ENCODE measurements around the gene SLC26A1. TPM values are rescaled to one million over a fixed set of nuclear protein-coding genes. Genes with fewer than 3 reads are reported as not detected.

The SLC26A1 gene
- total RNA-seq, 4 donors from 2014 or later = 0.30 TPM; not detected in 3

GRCh38 chr4:1027915-1028238, 34.7 kb upstream of the SLC26A1 start:
- no peak for TF ChIP-seq EP300 (IDR thresholded peaks at IDR 0.05)
- no peak for TF ChIP-seq CTCF (IDR thresholded peaks at IDR 0.05)
- Histone ChIP-seq H3K36me3 (peaks cover 20% of the 10 kb centered on the region), H3K4me3 (no peak overlapping the region), H3K27me3 (peaks cover 33% of the 10 kb centered on the region), H3K4me1 (peaks cover 3% of the 10 kb centered on the region), H3K9me3 (no peaks in the 10 kb centered on the region), H3K27ac (no peak overlapping the region)
- no peak for DNase-seq (ENCODE audit: low spot score in 2 of 2)
- WGBS = no CpG with 5 or more reads among the region's 9 CpGs

- Histone ChIP-seq H3K9me3 (no peaks in the 10 kb centered on the region), H3K36me3 (peaks cover 20% of the 10 kb centered on the region), H3K27me3 (peaks cover 28% of the 10 kb centered on the region), H3K4me3 (no peak overlapping the region), H3K4me1 (peaks cover 3% of the 10 kb centered on the region), H3K27ac (no peak overlapping the region)
- TF ChIP-seq EP300 (IDR thresholded peaks at IDR 0.05) (no peak), CTCF (IDR thresholded peaks at IDR 0.05) (no peak), POLR2A (IDR thresholded peaks at IDR 0.05) (no peak), POLR2AphosphoS5 (IDR thresholded peaks at IDR 0.05) (no peak)
- no peak for DNase-seq (ENCODE audit: low spot score in 2 of 2)
- no CpG with 5 or more reads among the region's 26 CpGs for WGBS
Observed at GRCh38 chr4:1027219-1027914, 34.2 kb upstream of the SLC26A1 start.

- WGBS = 48% methylated on average over 17 of the region's 17 CpGs
- Histone ChIP-seq H3K27ac (no peak overlapping the region), H3K36me3 (peaks cover 20% of the 10 kb centered on the region), H3K4me1 (peaks cover 3% of the 10 kb centered on the region), H3K27me3 (peaks cover 16% of the 10 kb centered on the region), H3K4me3 (no peak overlapping the region), H3K9me3 (no peaks in the 10 kb centered on the region)
- TF ChIP-seq POLR2A (IDR thresholded peaks at IDR 0.05) (no peak), POLR2AphosphoS5 (IDR thresholded peaks at IDR 0.05) (no peak), EP300 (IDR thresholded peaks at IDR 0.05) (no peak), CTCF (IDR thresholded peaks at IDR 0.05) (no peak)
- no peak for DNase-seq (ENCODE audit: low spot score in 2 of 2)
Observed at GRCh38 chr4:1026115-1026514, 32.9 kb upstream of the SLC26A1 start.

- DNase-seq (ENCODE audit: low spot score in 2 of 2) = no peak
- Histone ChIP-seq H3K9me3 (no peaks in the 10 kb centered on the region), H3K27ac (no peak overlapping the region), H3K4me3 (no peak overlapping the region), H3K27me3 (peaks cover 7% of the 10 kb centered on the region), H3K4me1 (peaks cover 3% of the 10 kb centered on the region), H3K36me3 (peaks cover 20% of the 10 kb centered on the region)
- no peak for TF ChIP-seq CTCF (IDR thresholded peaks at IDR 0.05)
- TF ChIP-seq EP300 (IDR thresholded peaks at IDR 0.05) = no peak
- no peak for TF ChIP-seq POLR2A (IDR thresholded peaks at IDR 0.05)
- no peak for TF ChIP-seq POLR2AphosphoS5 (IDR thresholded peaks at IDR 0.05)
- 96% methylated on average over 28 of the region's 32 CpGs for WGBS
Observed at GRCh38 chr4:1024882-1025545, 31.8 kb upstream of the SLC26A1 start.

GRCh38 chr4:1023895-1024740, 30.9 kb upstream of the SLC26A1 start:
- WGBS = no CpG with 5 or more reads among the region's 83 CpGs
- TF ChIP-seq CTCF (IDR thresholded peaks at IDR 0.05) = no peak
- TF ChIP-seq POLR2AphosphoS5 (IDR thresholded peaks at IDR 0.05) = no peak
- no peak for TF ChIP-seq EP300 (IDR thresholded peaks at IDR 0.05)
- TF ChIP-seq POLR2A (IDR thresholded peaks at IDR 0.05) = no peak

More at GRCh38 chr4:1023895-1024740, 30.9 kb upstream of the SLC26A1 start:
- DNase-seq (ENCODE audit: low spot score in 2 of 2) = no peak
- peaks cover 6% of the 10 kb centered on the region for H3K27me3 ChIP-seq
- H3K36me3 ChIP-seq = peaks cover 20% of the 10 kb centered on the region
- no peak overlapping the region for H3K27ac ChIP-seq
- H3K4me3 ChIP-seq = no peak overlapping the region
- H3K4me1 ChIP-seq = peaks cover 3% of the 10 kb centered on the region
- H3K9me3 ChIP-seq = no peaks in the 10 kb centered on the region

Data from suprapubic skin (tissue), 4 donors.